ENCODE results near the gene UGCG.

- TF ChIP-seq POLR2AphosphoS5 (IDR thresholded peaks at IDR 0.05) (no peak), EP300 (IDR thresholded peaks at IDR 0.05) (no peak), CTCF (IDR thresholded peaks at IDR 0.05) (no peak), POLR2A (IDR thresholded peaks at IDR 0.05) (no peak)
Measured at GRCh38 chr9:111915425-111915758, 18.8 kb downstream of the UGCG start.
